HepG2 (cell line): ENCODE measurements around the gene UNC13D. TPM values are rescaled to one million over a fixed set of nuclear protein-coding genes. Genes with fewer than 3 reads are reported as not detected.

Experiments used
- BORCS8-MEF2B ChIP-seq: sonication (generic); formaldehyde crosslinking; IDR thresholded peaks from 2 replicates; pipeline ENCODE4 v1.8.0; 2022; ENCODE audit warnings: mild to moderate bottlenecking, missing genetic modification reagents
- BRCA1 ChIP-seq: sonication (generic); formaldehyde crosslinking; IDR thresholded peaks from 2 replicates; pipeline ENCODE4 v1.4.0; 2020; ENCODE audit warnings: missing genetic modification reagents
- CENPT ChIP-seq: sonication (generic); formaldehyde crosslinking; IDR thresholded peaks from 2 replicates; pipeline ENCODE4 v1.8.0; 2022; ENCODE audit warnings: low read depth, mild to moderate bottlenecking, moderate library complexity, missing genetic modification reagents
- KLF11 ChIP-seq: IDR thresholded peaks from 2 replicates; pipeline ENCODE4 v1.6.1; 2016; ENCODE audit warnings: missing compliant biosample characterization
- MAZ ChIP-seq, 2 experiments: sonication (generic) in 1 of 2; formaldehyde crosslinking in 1 of 2; IDR thresholded peaks; 2 replicates each; pipeline versions ENCODE4 v1.5.0 to v1.6.1; 2012 to 2020; ENCODE audit warnings: low read depth in 2 of 2, mild to moderate bottlenecking in 2 of 2, borderline replicate concordance in 1 of 2, improper control_type of control experiment in 1 of 2, low read length in 1 of 2, missing genetic modification reagents in 1 of 2, moderate library complexity in 1 of 2
- SMAD1 ChIP-seq: sonication (generic); formaldehyde crosslinking; IDR thresholded peaks from 2 replicates; pipeline ENCODE4 v1.4.0; 2020; ENCODE audit warnings: missing genetic modification reagents, low read depth, mild to moderate bottlenecking, borderline replicate concordance
- SSRP1 ChIP-seq: IDR thresholded peaks from 2 replicates; pipeline ENCODE4 v1.6.1; 2016; ENCODE audit warnings: control low read depth
- TEAD2 ChIP-seq: sonication (generic); formaldehyde crosslinking; IDR thresholded peaks from 2 replicates; pipeline ENCODE4 v1.9.0; 2021; ENCODE audit warnings: missing genetic modification reagents
- TMF1 ChIP-seq: sonication (generic); formaldehyde crosslinking; IDR thresholded peaks from 2 replicates; pipeline ENCODE4 v1.8.1; 2022; ENCODE audit warnings: low read depth, missing genetic modification reagents
- TSC22D2 ChIP-seq: sonication (generic); formaldehyde crosslinking; IDR thresholded peaks from 2 replicates; pipeline ENCODE4 v1.5.1; 2020; ENCODE audit warnings: missing genetic modification reagents, mild to moderate bottlenecking, borderline replicate concordance
- ZFP1 ChIP-seq: IDR thresholded peaks from 2 replicates; pipeline ENCODE4 v1.6.1; 2016
- ZNF124 ChIP-seq: sonication (generic); formaldehyde crosslinking; IDR thresholded peaks from 2 replicates; pipeline ENCODE4 v1.4.0; 2020; ENCODE audit warnings: missing genetic modification reagents
- ZNF230 ChIP-seq: sonication (generic); formaldehyde crosslinking; IDR thresholded peaks from 2 replicates; pipeline ENCODE4 v1.4.0; 2020; ENCODE audit warnings: mild to moderate bottlenecking, missing genetic modification reagents
- ZNF343 ChIP-seq: sonication (generic); formaldehyde crosslinking; IDR thresholded peaks from 2 replicates; pipeline ENCODE4 v1.4.0; 2020; ENCODE audit warnings: mild to moderate bottlenecking, missing genetic modification reagents
- ZNF589 ChIP-seq: sonication (generic); formaldehyde crosslinking; conservative IDR thresholded peaks from 2 replicates; pipeline ENCODE4 v1.8.0; 2022; ENCODE audit warnings: mild to moderate bottlenecking, moderate library complexity, missing genetic modification reagents
- ZNF607 ChIP-seq: sonication (generic); formaldehyde crosslinking; IDR thresholded peaks from 2 replicates; pipeline ENCODE4 v1.5.1; 2020; ENCODE audit warnings: missing genetic modification reagents, mild to moderate bottlenecking, borderline replicate concordance
- ZNF781 ChIP-seq: sonication (generic); formaldehyde crosslinking; IDR thresholded peaks from 2 replicates; pipeline ENCODE4 v1.5.1; 2020; ENCODE audit warnings: borderline replicate concordance, mild to moderate bottlenecking, missing genetic modification reagents; ENCODE audit errors: not compliant biosample characterization
- ZNF782 ChIP-seq: sonication (generic); formaldehyde crosslinking; IDR thresholded peaks from 2 replicates; pipeline ENCODE4 v1.4.0; 2020; ENCODE audit warnings: missing genetic modification reagents, mild to moderate bottlenecking, borderline replicate concordance
- polyA plus RNA-seq, 8 experiments: library from polyadenylated mRNA; depleted of rRNA in 3 of 8; stranded (reverse) in 7 of 8; unstranded in 1 of 8; fragments of >200 nt; fragmentation: Illumina TruSeq in 4 of 8; extraction: Trizol in 4 of 8; gene quantifications; 2 replicates each; pipeline versions ENCODE4 v1.2.1 to v1.2.3, GENCODE V29; 2011 to 2016; ENCODE audit warnings: low read depth in 4 of 8, missing spikeins in 1 of 8, mixed read lengths in 1 of 8; ENCODE audit not compliant: insufficient read depth in 1 of 8
- total RNA-seq, 5 experiments: library from RNA; depleted of rRNA; stranded (reverse); fragments of >200 nt; fragmentation: Illumina TruSeq; extraction: Trizol; gene quantifications; 2 replicates each; pipeline ENCODE4 v1.2.3, GENCODE V29; 2016; ENCODE audit warnings: low read depth in 1 of 5
- TF ChIP-seq, protein P1 (sequence below): sonication (generic); formaldehyde crosslinking; IDR thresholded peaks from 2 replicates; pipeline ENCODE4 v1.4.0; 2020; ENCODE audit warnings: mild to moderate bottlenecking, missing genetic modification reagents
- TF ChIP-seq, protein P2 (sequence below): sonication (generic); formaldehyde crosslinking; IDR thresholded peaks from 2 replicates; pipeline ENCODE4 v1.4.0; 2020; ENCODE audit warnings: missing genetic modification reagents
- TF ChIP-seq, protein P3 (sequence below): sonication (generic); formaldehyde crosslinking; IDR thresholded peaks from 2 replicates; pipeline ENCODE4 v1.4.0; 2020; ENCODE audit warnings: mild to moderate bottlenecking, missing genetic modification reagents

UNC13D gene
- total and polyA plus RNA-seq, 2 of the 13 experiments (the other 11 are each of a cell fraction or from before 2014, with no cell fraction given) = 29.7 to 42.7 TPM

DNA sequence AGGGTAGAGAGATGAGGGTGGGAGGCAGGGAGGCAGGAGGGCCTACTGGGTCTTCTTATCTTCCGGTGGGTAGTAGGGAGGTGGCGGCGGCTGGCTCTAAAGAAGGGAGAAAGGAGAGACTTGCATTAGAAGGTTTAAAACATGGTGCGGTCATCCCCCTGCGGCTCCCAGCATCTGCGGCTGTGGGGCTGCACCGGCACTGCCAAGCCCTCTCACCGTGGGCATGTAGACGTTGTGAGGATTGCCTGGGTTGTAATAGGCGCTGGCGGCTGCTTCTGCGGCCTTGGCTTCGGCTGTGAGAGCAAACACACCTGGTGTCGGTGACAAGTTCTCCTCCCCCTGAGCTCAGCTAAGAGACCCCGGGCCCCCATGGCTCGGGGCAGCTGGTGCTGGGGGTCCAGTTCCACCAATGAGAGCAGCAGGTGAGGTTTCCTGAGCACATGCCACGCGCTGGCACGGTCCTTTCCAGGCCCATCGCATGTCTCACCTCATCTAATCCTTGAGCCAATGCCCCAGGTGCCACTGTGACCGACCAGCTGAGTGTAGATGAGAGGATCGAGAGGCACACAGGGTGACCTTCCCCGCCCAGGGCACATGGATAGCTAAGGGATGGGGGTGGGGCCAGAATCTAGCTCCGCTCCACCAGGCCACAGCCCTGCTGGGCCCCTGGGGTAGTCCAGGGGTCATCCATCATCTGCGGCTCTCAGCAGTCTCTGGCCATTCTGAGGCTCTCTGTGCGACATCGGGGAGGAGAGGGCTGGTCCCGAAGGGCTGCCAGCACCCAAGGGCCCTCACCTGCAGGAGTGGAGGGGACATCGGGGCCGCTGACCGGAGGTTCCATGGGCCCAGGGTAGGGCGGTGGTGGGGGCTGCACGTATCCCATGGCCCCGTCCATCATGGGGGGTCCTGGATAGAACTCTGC is 2.7 kb upstream of the UNC13D start (continued):
- TF ChIP-seq ZNF589 (CRISPR knock-in tag) (peak; percentile 96), ZNF782 (CRISPR knock-in tag) (no peak; the same call in 1 of the 2 replicates), SMAD1 (peak; percentile 59; the same call in 1 of the 2 replicates), TMF1 (CRISPR knock-in tag) (peak; percentile 86; the same call in 1 of the 2 replicates), ZNF124 (peak; percentile 48; the same call in 1 of the 2 replicates), ZFP1 (CRISPR knock-in tag) (no peak), KLF11 (peak; percentile 78), ZNF607 (0 out of 2 replicates have a peak, but pooled peaks have one; percentile 36), BRCA1 (CRISPR knock-in tag) (no peak), TEAD2 (CRISPR knock-in tag) (0 out of 2 replicates have a peak, but pooled peaks have one; percentile 41), ZNF343 (CRISPR knock-in tag) (peak; percentile 68; the same call in 1 of the 2 replicates), ZNF230 (CRISPR knock-in tag) (peak; percentile 94), TSC22D2 (CRISPR knock-in tag) (no peak; the same call in 1 of the 2 replicates), SSRP1 (peak; percentile 73; the same call in 1 of the 2 replicates), CENPT (CRISPR knock-in tag) (peak; percentile 62; the same call in 1 of the 2 replicates), MAZ (IDR thresholded peaks at IDR 0.05; ENCODE audit: borderline replicate concordance, low read depth, low read length) (peak; percentile 73; the same call in 1 of the 2 replicates), MAZ (CRISPR knock-in tag; IDR thresholded peaks at IDR 0.05; ENCODE audit: low read depth) (peak; percentile 93), BORCS8-MEF2B (CRISPR knock-in tag) (peak; percentile 97), ZNF781 (CRISPR knock-in tag) (peak; percentile 83)
- TF ChIP-seq, protein P1, sequence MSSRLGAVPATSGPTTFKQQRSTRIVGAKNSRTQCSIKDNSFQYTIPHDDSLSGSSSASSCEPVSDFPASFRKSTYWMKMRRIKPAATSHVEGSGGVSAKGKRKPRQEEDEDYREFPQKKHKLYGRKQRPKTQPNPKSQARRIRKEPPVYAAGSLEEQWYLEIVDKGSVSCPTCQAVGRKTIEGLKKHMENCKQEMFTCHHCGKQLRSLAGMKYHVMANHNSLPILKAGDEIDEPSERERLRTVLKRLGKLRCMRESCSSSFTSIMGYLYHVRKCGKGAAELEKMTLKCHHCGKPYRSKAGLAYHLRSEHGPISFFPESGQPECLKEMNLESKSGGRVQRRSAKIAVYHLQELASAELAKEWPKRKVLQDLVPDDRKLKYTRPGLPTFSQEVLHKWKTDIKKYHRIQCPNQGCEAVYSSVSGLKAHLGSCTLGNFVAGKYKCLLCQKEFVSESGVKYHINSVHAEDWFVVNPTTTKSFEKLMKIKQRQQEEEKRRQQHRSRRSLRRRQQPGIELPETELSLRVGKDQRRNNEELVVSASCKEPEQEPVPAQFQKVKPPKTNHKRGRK (CRISPR knock-in tag) = no peak
- TF ChIP-seq, protein P2, sequence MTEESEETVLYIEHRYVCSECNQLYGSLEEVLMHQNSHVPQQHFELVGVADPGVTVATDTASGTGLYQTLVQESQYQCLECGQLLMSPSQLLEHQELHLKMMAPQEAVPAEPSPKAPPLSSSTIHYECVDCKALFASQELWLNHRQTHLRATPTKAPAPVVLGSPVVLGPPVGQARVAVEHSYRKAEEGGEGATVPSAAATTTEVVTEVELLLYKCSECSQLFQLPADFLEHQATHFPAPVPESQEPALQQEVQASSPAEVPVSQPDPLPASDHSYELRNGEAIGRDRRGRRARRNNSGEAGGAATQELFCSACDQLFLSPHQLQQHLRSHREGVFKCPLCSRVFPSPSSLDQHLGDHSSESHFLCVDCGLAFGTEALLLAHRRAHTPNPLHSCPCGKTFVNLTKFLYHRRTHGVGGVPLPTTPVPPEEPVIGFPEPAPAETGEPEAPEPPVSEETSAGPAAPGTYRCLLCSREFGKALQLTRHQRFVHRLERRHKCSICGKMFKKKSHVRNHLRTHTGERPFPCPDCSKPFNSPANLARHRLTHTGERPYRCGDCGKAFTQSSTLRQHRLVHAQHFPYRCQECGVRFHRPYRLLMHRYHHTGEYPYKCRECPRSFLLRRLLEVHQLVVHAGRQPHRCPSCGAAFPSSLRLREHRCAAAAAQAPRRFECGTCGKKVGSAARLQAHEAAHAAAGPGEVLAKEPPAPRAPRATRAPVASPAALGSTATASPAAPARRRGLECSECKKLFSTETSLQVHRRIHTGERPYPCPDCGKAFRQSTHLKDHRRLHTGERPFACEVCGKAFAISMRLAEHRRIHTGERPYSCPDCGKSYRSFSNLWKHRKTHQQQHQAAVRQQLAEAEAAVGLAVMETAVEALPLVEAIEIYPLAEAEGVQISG = peak; percentile 86
- TF ChIP-seq, protein P3, sequence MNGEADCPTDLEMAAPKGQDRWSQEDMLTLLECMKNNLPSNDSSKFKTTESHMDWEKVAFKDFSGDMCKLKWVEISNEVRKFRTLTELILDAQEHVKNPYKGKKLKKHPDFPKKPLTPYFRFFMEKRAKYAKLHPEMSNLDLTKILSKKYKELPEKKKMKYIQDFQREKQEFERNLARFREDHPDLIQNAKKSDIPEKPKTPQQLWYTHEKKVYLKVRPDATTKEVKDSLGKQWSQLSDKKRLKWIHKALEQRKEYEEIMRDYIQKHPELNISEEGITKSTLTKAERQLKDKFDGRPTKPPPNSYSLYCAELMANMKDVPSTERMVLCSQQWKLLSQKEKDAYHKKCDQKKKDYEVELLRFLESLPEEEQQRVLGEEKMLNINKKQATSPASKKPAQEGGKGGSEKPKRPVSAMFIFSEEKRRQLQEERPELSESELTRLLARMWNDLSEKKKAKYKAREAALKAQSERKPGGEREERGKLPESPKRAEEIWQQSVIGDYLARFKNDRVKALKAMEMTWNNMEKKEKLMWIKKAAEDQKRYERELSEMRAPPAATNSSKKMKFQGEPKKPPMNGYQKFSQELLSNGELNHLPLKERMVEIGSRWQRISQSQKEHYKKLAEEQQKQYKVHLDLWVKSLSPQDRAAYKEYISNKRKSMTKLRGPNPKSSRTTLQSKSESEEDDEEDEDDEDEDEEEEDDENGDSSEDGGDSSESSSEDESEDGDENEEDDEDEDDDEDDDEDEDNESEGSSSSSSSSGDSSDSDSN (CRISPR knock-in tag) = peak; percentile 85
